GM21390 (cell line): ENCODE measurements around the gene RRP1.

Source experiments
- ATAC-seq: cut with Tn5 transposase; IDR thresholded peaks from one replicate; pipeline ENCODE4 v1.9.1; 2021; ENCODE audit not compliant: unreplicated experiment

RRP1 gene

GRCh38 chr21:43775795-43776430 is 13.5 kb upstream of the RRP1 start, which contains the start of gene CSTB:
Gene CSTB, minus strand, starts transcription at chr21:43776308. Its CDS starts 39 bp downstream, at chr21:43776269.
- ATAC-seq = no peak

GRCh38 chr21:43777953-43778352 is 11.4 kb upstream of the RRP1 start:
- no peak for ATAC-seq

- no peak for ATAC-seq
These were observed 10.7 kb upstream of the RRP1 start for GRCh38 chr21:43778469-43779335.

- ATAC-seq = no peak
These were observed 9.7 kb upstream of the RRP1 start for GRCh38 chr21:43779660-43780059.

GRCh38 chr21:43781846-43782245 is 7.5 kb upstream of the RRP1 start:
- no peak for ATAC-seq

- no peak for ATAC-seq
These were observed 6.8 kb upstream of the RRP1 start for GRCh38 chr21:43782431-43783097.

GRCh38 chr21:43783098-43783700 is 6.2 kb upstream of the RRP1 start:
- no peak for ATAC-seq

GRCh38 chr21:43785134-43785533 is 4.2 kb upstream of the RRP1 start:
- ATAC-seq = no peak

- ATAC-seq = no peak
These were observed 3.0 kb upstream of the RRP1 start for GRCh38 chr21:43786300-43786806.

GRCh38 chr21:43786807-43787440 is 2.5 kb upstream of the RRP1 start:
- no peak for ATAC-seq

GRCh38 chr21:43790010-43790524 is 690 bp downstream of the RRP1 start:
- ATAC-seq = no peak

GRCh38 chr21:43792406-43792805 is 3.0 kb downstream of the RRP1 start:
- ATAC-seq = no peak

- no peak for ATAC-seq
These were observed 3.9 kb downstream of the RRP1 start for GRCh38 chr21:43793243-43793642.

- ATAC-seq = no peak
These were observed 4.9 kb downstream of the RRP1 start for GRCh38 chr21:43794311-43794710.

GRCh38 chr21:43794857-43795256 is 5.5 kb downstream of the RRP1 start:
- ATAC-seq = no peak

- no peak for ATAC-seq
These were observed 8.0 kb downstream of the RRP1 start for GRCh38 chr21:43797415-43797814.

GRCh38 chr21:43797925-43798715 is 8.7 kb downstream of the RRP1 start:
- ATAC-seq = no peak

GRCh38 chr21:43799301-43799840 is 10.0 kb downstream of the RRP1 start:
- ATAC-seq = no peak

GRCh38 chr21:43800124-43800523 is 10.7 kb downstream of the RRP1 start:
- no peak for ATAC-seq
